Panc1 (cell line): ENCODE measurements around the gene UROC1. TPM values are rescaled to one million over a fixed set of nuclear protein-coding genes. Genes with fewer than 3 reads are reported as not detected.

Experiments
- ATAC-seq: fragments of 200-7000 bp; cut with Tn5 transposase; 2 replicates; pipeline ENCODE4 v1.9.1; 2020; ENCODE audit warnings: mild to moderate bottlenecking, moderate library complexity
- BruUV-seq: library from RNA; stranded (reverse); fragments of 400-500 nt; replicated peaks from 2 replicates; lab custom pipeline; 2021; lab: Mats Ljungman, UMichigan
- CTCF ChIA-PET: fragments of 300-600 bp; sonication (Branson Sonifier 250); formaldehyde crosslinking; loops from one replicate; lab custom pipeline; 2022; ENCODE audit warnings: antibody characterized with exemption; lab: Charles Lee
- POLR2A ChIA-PET: fragments of 300-600 bp; sonication (Branson Sonifier 250); formaldehyde crosslinking; loops from one replicate; lab custom pipeline; 2022; ENCODE audit warnings: antibody characterized with exemption; lab: Charles Lee
- DNase-seq: peaks from one replicate; pipeline ENCODE4 v3.0.0-alpha.2; 2010; ENCODE audit warnings: low read depth, low spot score
- H3K27ac ChIP-seq: 2 replicates; pipeline ENCODE4 v1.5.1; 2011; ENCODE audit warnings: mild to moderate bottlenecking, low read length, inconsistent platforms
- H3K27me3 ChIP-seq: fragments of 200-500 bp; sonication (Bioruptor generic); 2 replicates; pipeline ENCODE4 v1.6.0; 2014; ENCODE audit warnings: low read length, inconsistent platforms; ENCODE audit not compliant: control insufficient read depth, insufficient read depth
- H3K36me3 ChIP-seq: fragments of 200-500 bp; sonication (Bioruptor generic); 2 replicates; pipeline ENCODE4 v1.5.1; 2014; ENCODE audit warnings: inconsistent platforms, mild to moderate bottlenecking, low read length, moderate library complexity; ENCODE audit not compliant: control insufficient read depth, insufficient read depth
- H3K4me1 ChIP-seq: 2 replicates; pipeline ENCODE4 v1.5.1; 2011; ENCODE audit warnings: inconsistent platforms, mild to moderate bottlenecking, low read length, moderate library complexity; ENCODE audit not compliant: control insufficient read depth, insufficient read depth
- H3K4me3 ChIP-seq, 2 experiments: 2 replicates each; pipeline ENCODE4 v1.5.1; 2011 to 2012; ENCODE audit warnings: low read depth in 2 of 2, low read length in 2 of 2, mild to moderate bottlenecking in 2 of 2, inconsistent platforms in 1 of 2, moderate library complexity in 1 of 2
- H3K9me3 ChIP-seq: fragments of 200-500 bp; sonication (Bioruptor generic); 2 replicates; pipeline ENCODE4 v1.5.1; 2014; ENCODE audit warnings: low read depth, mild to moderate bottlenecking, inconsistent platforms, low read length, moderate library complexity; ENCODE audit not compliant: control insufficient read depth, insufficient read depth
- CTCF ChIP-seq: fragments of 450-650 bp; IDR thresholded peaks from 2 replicates; pipeline ENCODE4 v1.5.1; 2017; ENCODE audit warnings: mild to moderate bottlenecking
- POLR2AphosphoS5 ChIP-seq: IDR thresholded peaks from 2 replicates; pipeline ENCODE4 v1.6.1; 2012; ENCODE audit warnings: mild to moderate bottlenecking, low read depth, low read length, moderate library complexity
- REST ChIP-seq, 2 experiments: IDR thresholded peaks; 2 replicates each; pipeline ENCODE4 v1.6.1; 2011 to 2012; ENCODE audit warnings: low read depth in 2 of 2, control low read depth in 1 of 2, low read length in 1 of 2, mild to moderate bottlenecking in 1 of 2, moderate library complexity in 1 of 2; ENCODE audit not compliant: insufficient read depth in 1 of 2
- SIN3A ChIP-seq: IDR thresholded peaks from 2 replicates; pipeline ENCODE4 v1.6.1; 2012; ENCODE audit warnings: low read depth, mild to moderate bottlenecking, low read length, moderate library complexity, borderline replicate concordance; ENCODE audit not compliant: insufficient read depth
- TCF7L2 ChIP-seq: IDR thresholded peaks from 2 replicates; pipeline ENCODE4 v1.6.1; 2011; ENCODE audit warnings: mild to moderate bottlenecking, low read depth, low read length, inconsistent platforms
- in situ Hi-C: cut with HindIII; loops from 2 replicates; pipeline ENCODE4 v1.10.0; 2016; ENCODE audit warnings: low sequenced_read_pairs, low pct_unique_long_range_greater_than_20kb
- intact Hi-C: fragments of 100-400 bp; cut with micrococcal nuclease; formaldehyde crosslinking; loops from one replicate; pipeline ENCODE4 v1.10.0; 2022; ENCODE audit not compliant: unreplicated experiment
- total RNA-seq: library from RNA; stranded (reverse); gene quantifications from one replicate; pipeline ENCODE4 v1.2.1, GENCODE V29; 2021; ENCODE audit not compliant: unreplicated experiment

The UROC1 gene
- total RNA-seq, 1 experiment from 2014 or later = not detected

- CTCF ChIA-PET = no interaction called here
- no peak for DNase-seq
- no peak for TF ChIP-seq REST (IDR thresholded peaks at IDR 0.05; ENCODE audit: insufficient read depth in 1 of 2, low read depth in 2 of 2, low read length in 1 of 2)
- no peak for TF ChIP-seq POLR2AphosphoS5
- no peak for TF ChIP-seq SIN3A
- no peak for TF ChIP-seq TCF7L2
- no peak for TF ChIP-seq CTCF
- Histone ChIP-seq H3K36me3 (no peaks in the 10 kb centered on the region), H3K4me1 (0 out of 2 replicates have a peak, but pooled peaks cover 3% of the 10 kb centered on the region), H3K27me3 (no peaks in the 10 kb centered on the region), H3K4me3 (no peak overlapping the region), H3K27ac (no peak overlapping the region), H3K9me3 (no peaks in the 10 kb centered on the region)
- intact Hi-C loops (no loop called here), in situ Hi-C loops (no loop called here)
- BruUV-seq = no TSS peak
- ATAC-seq = no peak
- POLR2A ChIA-PET = no interaction called here
Observed at GRCh38 chr3:126484662-126485061, 32.9 kb downstream of the UROC1 start.

GRCh38 chr3:126484148-126484547 is 33.4 kb downstream of the UROC1 start:
- Histone ChIP-seq H3K27me3 (no peaks in the 10 kb centered on the region), H3K4me3 (no peak overlapping the region), H3K4me1 (0 out of 2 replicates have a peak, but pooled peaks cover 3% of the 10 kb centered on the region), H3K27ac (no peak overlapping the region), H3K9me3 (no peaks in the 10 kb centered on the region), H3K36me3 (no peaks in the 10 kb centered on the region)
- ATAC-seq = no peak
- no TSS peak for BruUV-seq
- CTCF ChIA-PET = no interaction called here
- intact Hi-C loops = no loop called here
- TF ChIP-seq CTCF = no peak
- TF ChIP-seq SIN3A = no peak
- POLR2A ChIA-PET = no interaction called here
- no peak for DNase-seq
- in situ Hi-C loops = no loop called here
